Neural progenitor cell (in vitro differentiated cells): Measurements from ENCODE around the gene APBB2. TPM values are rescaled to one million over a fixed set of nuclear protein-coding genes. Genes with fewer than 3 reads are reported as not detected.

ENCODE experiments used
- DNase-seq: peaks from one replicate; pipeline ENCODE4 v3.0.0-alpha.2; 2016; ENCODE audit warnings: low spot score
- H2AFZ ChIP-seq: fragments of 200-600 bp; sonication (generic); replicated peaks from 2 replicates; pipeline ENCODE4 v1.6.1; 2016; ENCODE audit warnings: antibody characterized with exemption
- H3F3A ChIP-seq: fragments of 200-600 bp; sonication (generic); 2 replicates; pipeline ENCODE4 v1.6.1; 2016; ENCODE audit warnings: antibody characterized with exemption, low read depth
- H3K27ac ChIP-seq: fragments of 200-600 bp; sonication (generic); 2 replicates; pipeline ENCODE4 v1.5.1; 2016; ENCODE audit warnings: mild to moderate bottlenecking
- H3K27me3 ChIP-seq: fragments of 200-600 bp; sonication (generic); 2 replicates; pipeline ENCODE4 v1.6.1; 2016; ENCODE audit warnings: mild to moderate bottlenecking, moderate library complexity
- H3K36me3 ChIP-seq: fragments of 200-600 bp; sonication (generic); 2 replicates; pipeline ENCODE4 v1.5.1; 2016
- H3K4me1 ChIP-seq: fragments of 200-600 bp; sonication (generic); 2 replicates; pipeline ENCODE4 v1.6.1; 2016; ENCODE audit warnings: mixed run types
- H3K4me2 ChIP-seq: fragments of 200-600 bp; sonication (generic); 2 replicates; pipeline ENCODE4 v1.6.1; 2016
- H3K4me3 ChIP-seq: fragments of 200-600 bp; sonication (generic); 2 replicates; pipeline ENCODE4 v1.5.1; 2016
- H3K79me2 ChIP-seq: fragments of 200-600 bp; sonication (generic); 2 replicates; pipeline ENCODE4 v1.6.1; 2016; ENCODE audit warnings: low read depth
- H3K9ac ChIP-seq: fragments of 200-600 bp; sonication (generic); 2 replicates; pipeline ENCODE4 v1.6.1; 2016
- H3K9me3 ChIP-seq: fragments of 200-600 bp; sonication (generic); 2 replicates; pipeline ENCODE4 v1.5.1; 2016; ENCODE audit warnings: low read depth
- H4K20me1 ChIP-seq: fragments of 200-600 bp; sonication (generic); 2 replicates; pipeline ENCODE4 v1.6.1; 2016; ENCODE audit warnings: low read depth
- H3K27ac Mint-ChIP-seq: 3 replicates; pipeline ENCODE4 v1.8.0; 2021; ENCODE audit warnings: mixed read lengths
- H3K27me3 Mint-ChIP-seq: 2 replicates; pipeline ENCODE4 v1.8.0; 2022; ENCODE audit warnings: low read depth, mild to moderate bottlenecking, inconsistent platforms, moderate library complexity, mixed read lengths; ENCODE audit not compliant: insufficient read depth
- H3K36me3 Mint-ChIP-seq: 3 replicates; pipeline ENCODE4 v1.8.0; 2021; ENCODE audit warnings: mixed read lengths
- H3K4me1 Mint-ChIP-seq: 3 replicates; pipeline ENCODE4 v1.8.0; 2021; ENCODE audit warnings: mixed read lengths
- H3K4me3 Mint-ChIP-seq: 3 replicates; pipeline ENCODE4 v1.8.0; 2021; ENCODE audit warnings: mild to moderate bottlenecking, moderate library complexity, mixed read lengths
- H3K9me3 Mint-ChIP-seq: 3 replicates; pipeline ENCODE4 v1.8.0; 2020; ENCODE audit warnings: mixed read lengths
- EZH2 ChIP-seq: fragments of 200-600 bp; sonication (generic); IDR thresholded peaks from 2 replicates; pipeline ENCODE4 v1.6.1; 2017; ENCODE audit warnings: antibody characterized with exemption, mild to moderate bottlenecking, moderate library complexity
- EZH2phosphoT487 ChIP-seq: fragments of 200-600 bp; sonication (generic); IDR thresholded peaks from 2 replicates; pipeline ENCODE4 v1.6.1; 2017; ENCODE audit warnings: antibody characterized with exemption
- total RNA-seq: library from RNA; depleted of rRNA; stranded (reverse); fragments of >200 nt; gene quantifications from 2 replicates; pipeline ENCODE4 v1.2.3, GENCODE V29; 2015; ENCODE audit warnings: low replicate concordance
- TF ChIP-seq, protein P1 (sequence below): fragments of 200-600 bp; sonication (generic); IDR thresholded peaks from 2 replicates; pipeline ENCODE4 v1.5.1; 2017; ENCODE audit warnings: antibody characterized with exemption, mild to moderate bottlenecking

APBB2 gene
- total RNA-seq, 1 donor from 2014 or later: 83.2 TPM

DNA sequence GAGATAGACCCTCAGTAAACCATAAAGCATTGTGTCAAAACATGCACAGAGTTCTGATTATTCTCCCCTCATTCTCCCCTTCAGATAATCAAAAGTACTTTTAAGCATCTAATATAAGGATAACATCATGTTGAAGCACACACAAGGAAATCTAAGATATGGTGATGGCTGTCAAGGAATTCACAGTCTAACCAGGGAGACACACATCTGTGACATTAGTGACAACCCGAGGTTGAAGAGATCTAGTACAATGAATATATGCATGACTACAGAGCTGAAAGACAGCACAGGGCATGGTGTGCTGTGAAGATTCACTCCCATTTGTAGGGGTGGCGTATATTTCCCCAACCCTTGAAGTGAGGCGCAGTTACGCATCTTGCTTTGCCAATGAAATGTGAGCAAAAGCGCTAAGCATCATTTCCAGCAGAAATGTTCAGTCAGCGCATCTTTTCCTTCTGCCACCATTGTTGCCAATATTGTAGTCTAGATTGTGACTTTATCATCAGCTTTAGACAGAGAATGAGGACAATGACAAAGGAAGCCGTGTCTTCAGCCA, 342.6 kb downstream of the APBB2 start:
- Histone ChIP-seq H3K27me3 (no peaks in the 10 kb centered on the region), H3K79me2 (no peaks in the 10 kb centered on the region), H3K4me1 (peaks cover 15% of the 10 kb centered on the region), H3K9ac (no peak overlapping the region), H3K4me3 (no peak overlapping the region), H3K36me3 (no peaks in the 10 kb centered on the region), H2AFZ (no peak overlapping the region), H4K20me1 (no peaks in the 10 kb centered on the region), H3K4me2 (no peak overlapping the region), H3K27ac (no peak overlapping the region), H3K9me3 (no peaks in the 10 kb centered on the region), H3F3A (peaks cover 7% of the 10 kb centered on the region)
- TF ChIP-seq EZH2 (no peak), EZH2phosphoT487 (no peak)
- TF ChIP-seq, protein P1, sequence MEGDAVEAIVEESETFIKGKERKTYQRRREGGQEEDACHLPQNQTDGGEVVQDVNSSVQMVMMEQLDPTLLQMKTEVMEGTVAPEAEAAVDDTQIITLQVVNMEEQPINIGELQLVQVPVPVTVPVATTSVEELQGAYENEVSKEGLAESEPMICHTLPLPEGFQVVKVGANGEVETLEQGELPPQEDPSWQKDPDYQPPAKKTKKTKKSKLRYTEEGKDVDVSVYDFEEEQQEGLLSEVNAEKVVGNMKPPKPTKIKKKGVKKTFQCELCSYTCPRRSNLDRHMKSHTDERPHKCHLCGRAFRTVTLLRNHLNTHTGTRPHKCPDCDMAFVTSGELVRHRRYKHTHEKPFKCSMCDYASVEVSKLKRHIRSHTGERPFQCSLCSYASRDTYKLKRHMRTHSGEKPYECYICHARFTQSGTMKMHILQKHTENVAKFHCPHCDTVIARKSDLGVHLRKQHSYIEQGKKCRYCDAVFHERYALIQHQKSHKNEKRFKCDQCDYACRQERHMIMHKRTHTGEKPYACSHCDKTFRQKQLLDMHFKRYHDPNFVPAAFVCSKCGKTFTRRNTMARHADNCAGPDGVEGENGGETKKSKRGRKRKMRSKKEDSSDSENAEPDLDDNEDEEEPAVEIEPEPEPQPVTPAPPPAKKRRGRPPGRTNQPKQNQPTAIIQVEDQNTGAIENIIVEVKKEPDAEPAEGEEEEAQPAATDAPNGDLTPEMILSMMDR: no peak
- H3K27ac Mint-ChIP-seq: no peak overlapping the region
- H3K9me3 Mint-ChIP-seq: no peaks in the 10 kb centered on the region
- peaks cover 2% of the 10 kb centered on the region for H3K27me3 Mint-ChIP-seq
- no peak for DNase-seq
- peaks cover 12% of the 10 kb centered on the region for H3K4me1 Mint-ChIP-seq
- no peak overlapping the region for H3K4me3 Mint-ChIP-seq
- no peaks in the 10 kb centered on the region for H3K36me3 Mint-ChIP-seq

DNA sequence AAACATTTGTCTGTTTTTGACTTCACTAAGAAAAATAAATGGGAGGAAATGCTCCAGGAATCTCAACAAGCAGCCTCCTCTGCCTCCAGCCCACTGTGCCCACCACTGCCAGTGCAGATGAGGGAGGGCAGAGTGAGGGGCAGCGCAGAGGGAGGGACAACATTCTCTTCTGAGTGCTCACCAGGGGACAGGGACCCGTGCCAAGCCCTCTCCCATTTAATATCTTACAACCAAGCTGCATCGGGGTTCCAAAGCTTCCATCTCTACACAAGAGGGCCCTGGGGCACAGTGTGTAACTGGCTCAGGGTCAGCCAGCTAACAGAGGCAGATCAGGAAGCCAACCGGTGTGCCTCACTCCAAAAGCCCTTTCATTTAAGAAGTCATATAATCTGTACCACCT, 344.2 kb downstream of the APBB2 start:
- Histone ChIP-seq H3K4me2 (no peak overlapping the region), H2AFZ (no peak overlapping the region), H3K4me1 (peaks cover 15% of the 10 kb centered on the region), H4K20me1 (no peaks in the 10 kb centered on the region), H3F3A (no peaks in the 10 kb centered on the region), H3K27me3 (no peaks in the 10 kb centered on the region), H3K79me2 (no peaks in the 10 kb centered on the region), H3K27ac (no peak overlapping the region), H3K9ac (no peak overlapping the region), H3K36me3 (no peaks in the 10 kb centered on the region), H3K9me3 (no peaks in the 10 kb centered on the region), H3K4me3 (no peak overlapping the region)
- no peak overlapping the region for H3K4me3 Mint-ChIP-seq
- H3K27ac Mint-ChIP-seq: no peak overlapping the region
- no peaks in the 10 kb centered on the region for H3K9me3 Mint-ChIP-seq
- peaks cover 2% of the 10 kb centered on the region for H3K27me3 Mint-ChIP-seq
- H3K36me3 Mint-ChIP-seq: no peaks in the 10 kb centered on the region
- no peak for DNase-seq
- peaks cover 12% of the 10 kb centered on the region for H3K4me1 Mint-ChIP-seq
- TF ChIP-seq EZH2phosphoT487 (no peak), EZH2 (no peak)
- TF ChIP-seq, protein P1: no peak

DNA sequence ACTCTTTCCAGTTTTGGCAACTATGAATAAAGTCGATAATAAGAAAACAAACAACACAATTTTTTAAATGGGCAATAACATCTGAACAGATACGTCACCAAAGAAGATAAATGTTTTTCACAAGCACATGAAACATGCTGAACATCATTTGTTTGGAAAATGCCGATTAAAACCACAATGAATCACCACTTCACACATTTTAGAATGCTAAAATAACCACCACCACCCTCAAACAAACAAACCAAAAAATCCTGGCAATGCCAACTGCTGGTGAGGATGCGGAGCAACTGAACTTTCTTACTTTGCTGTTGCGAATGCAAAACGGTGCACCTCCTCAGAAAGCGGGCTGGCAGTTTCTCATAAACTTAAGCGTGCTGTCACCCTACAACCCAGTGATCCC, 348.6 kb downstream of the APBB2 start:
- Histone ChIP-seq H3K9me3 (no peaks in the 10 kb centered on the region), H3K27ac (no peak overlapping the region), H3K4me1 (no peaks in the 10 kb centered on the region), H3K79me2 (no peaks in the 10 kb centered on the region), H4K20me1 (no peaks in the 10 kb centered on the region), H3K36me3 (no peaks in the 10 kb centered on the region), H3K4me2 (no peak overlapping the region), H3K4me3 (no peak overlapping the region), H2AFZ (no peak overlapping the region), H3K9ac (no peak overlapping the region), H3F3A (no peaks in the 10 kb centered on the region), H3K27me3 (no peaks in the 10 kb centered on the region)
- no peaks in the 10 kb centered on the region for H3K9me3 Mint-ChIP-seq
- TF ChIP-seq EZH2 (no peak), EZH2phosphoT487 (no peak)
- TF ChIP-seq, protein P1: no peak
- H3K4me3 Mint-ChIP-seq: no peak overlapping the region
- no peaks in the 10 kb centered on the region for H3K36me3 Mint-ChIP-seq
- H3K4me1 Mint-ChIP-seq: no peaks in the 10 kb centered on the region
- peaks cover 3% of the 10 kb centered on the region for H3K27me3 Mint-ChIP-seq
- no peak overlapping the region for H3K27ac Mint-ChIP-seq
- DNase-seq: no peak
